Measurements from ENCODE around the gene KLHL29. TPM values are rescaled to one million over a fixed set of nuclear protein-coding genes. Genes with fewer than 3 reads are reported as not detected.
A peak's percentile ranks its signal among the peaks of the same experiment; 100 is the strongest.

Gene KLHL29
- total RNA-seq, 2 experiments from 2014 or later: 0.88 to 0.99 TPM

GRCh38 chr2:23491591-23492336 lies 106.8 kb downstream of the KLHL29 start:
- H3K4me1 Mint-ChIP-seq (ENCODE audit: low read depth): peaks cover 38% of the 10 kb centered on the region
- intact Hi-C loops (cut with micrococcal nuclease): no loop called here

GRCh38 chr2:23492337-23492675 lies 107.3 kb downstream of the KLHL29 start:
- ChIA-PET POLR2A (no interaction called here), CTCF (no interaction called here)
- Mint-ChIP-seq H3K4me3 (no peak overlapping the region), H3K27me3 (peaks cover 11% of the 10 kb centered on the region), H3K27ac (no peak overlapping the region), H3K4me1 (ENCODE audit: low read depth) (peaks cover 44% of the 10 kb centered on the region), H3K9me3 (no peaks in the 10 kb centered on the region), H3K36me3 (no peaks in the 10 kb centered on the region)
- no peak for DNase-seq
- intact Hi-C loops (cut with micrococcal nuclease): no loop called here

More at GRCh38 chr2:23491591-23492336, 106.8 kb downstream of the KLHL29 start:
- Mint-ChIP-seq H3K27me3 (peaks cover 10% of the 10 kb centered on the region), H3K4me3 (no peak overlapping the region), H3K9me3 (no peaks in the 10 kb centered on the region), H3K27ac (no peak overlapping the region), H3K36me3 (no peaks in the 10 kb centered on the region)
- ChIA-PET CTCF (no interaction called here), POLR2A (no interaction called here)
- no peak for DNase-seq

- Mint-ChIP-seq H3K27ac (no peak overlapping the region), H3K27me3 (peaks cover 11% of the 10 kb centered on the region), H3K4me3 (no peak overlapping the region), H3K36me3 (no peaks in the 10 kb centered on the region), H3K4me1 (ENCODE audit: low read depth) (peaks cover 50% of the 10 kb centered on the region), H3K9me3 (no peaks in the 10 kb centered on the region)
- POLR2A ChIA-PET: no interaction called here
- DNase-seq: no peak
- intact Hi-C loops (cut with micrococcal nuclease): no loop called here
- CTCF ChIA-PET: no interaction called here
Observed at GRCh38 chr2:23492921-23493320, 107.9 kb downstream of the KLHL29 start.

GRCh38 chr2:23493846-23494245 lies 108.9 kb downstream of the KLHL29 start:
- CTCF ChIA-PET: no interaction called here
- H3K9me3 Mint-ChIP-seq: no peaks in the 10 kb centered on the region
- POLR2A ChIA-PET: no interaction called here
- H3K27me3 Mint-ChIP-seq: peaks cover 11% of the 10 kb centered on the region
- peaks cover 41% of the 10 kb centered on the region for H3K4me1 Mint-ChIP-seq (ENCODE audit: low read depth)
- no peak overlapping the region for H3K27ac Mint-ChIP-seq
- intact Hi-C loops (cut with micrococcal nuclease): no loop called here
- no peak for DNase-seq
- no peak overlapping the region for H3K4me3 Mint-ChIP-seq
- no peaks in the 10 kb centered on the region for H3K36me3 Mint-ChIP-seq

- no peaks in the 10 kb centered on the region for H3K36me3 Mint-ChIP-seq
- peaks cover 38% of the 10 kb centered on the region for H3K4me1 Mint-ChIP-seq (ENCODE audit: low read depth)
- H3K27me3 Mint-ChIP-seq: peaks cover 11% of the 10 kb centered on the region
- ChIA-PET CTCF (no interaction called here), POLR2A (no interaction called here)
- DNase-seq: no peak
- intact Hi-C loops (cut with micrococcal nuclease): no loop called here
- H3K4me3 Mint-ChIP-seq: no peak overlapping the region
- H3K9me3 Mint-ChIP-seq: no peaks in the 10 kb centered on the region
- no peak overlapping the region for H3K27ac Mint-ChIP-seq
Observed at GRCh38 chr2:23494286-23494685, 109.3 kb downstream of the KLHL29 start.

- POLR2A ChIA-PET: no interaction called here
- no peak for DNase-seq
- no peaks in the 10 kb centered on the region for H3K36me3 Mint-ChIP-seq
- H3K27me3 Mint-ChIP-seq: peaks cover 11% of the 10 kb centered on the region
- no peak overlapping the region for H3K27ac Mint-ChIP-seq
- no peak overlapping the region for H3K4me3 Mint-ChIP-seq
- H3K4me1 Mint-ChIP-seq (ENCODE audit: low read depth): peaks cover 25% of the 10 kb centered on the region
- H3K9me3 Mint-ChIP-seq: no peaks in the 10 kb centered on the region
- intact Hi-C loops (cut with micrococcal nuclease): no loop called here
- CTCF ChIA-PET: no interaction called here
Observed at GRCh38 chr2:23495661-23496114, 110.7 kb downstream of the KLHL29 start.

- Mint-ChIP-seq H3K4me3 (no peak overlapping the region), H3K27ac (no peak overlapping the region), H3K27me3 (peaks cover 11% of the 10 kb centered on the region), H3K9me3 (no peaks in the 10 kb centered on the region), H3K36me3 (no peaks in the 10 kb centered on the region), H3K4me1 (ENCODE audit: low read depth) (peaks cover 25% of the 10 kb centered on the region)
- ChIA-PET CTCF (no interaction called here), POLR2A (no interaction called here)
- intact Hi-C loops (cut with micrococcal nuclease): no loop called here
- no peak for DNase-seq
Observed at GRCh38 chr2:23496456-23496855, 111.5 kb downstream of the KLHL29 start.

GRCh38 chr2:23497063-23497462 lies 112.1 kb downstream of the KLHL29 start:
- no peak overlapping the region for H3K27ac Mint-ChIP-seq
- CTCF ChIA-PET: no interaction called here

GRCh38 chr2:23497536-23497935 lies 112.6 kb downstream of the KLHL29 start:
- CTCF ChIA-PET: no interaction called here

More at GRCh38 chr2:23497063-23497462, 112.1 kb downstream of the KLHL29 start:
- Mint-ChIP-seq H3K4me1 (ENCODE audit: low read depth) (peaks cover 25% of the 10 kb centered on the region), H3K27me3 (peaks cover 5% of the 10 kb centered on the region), H3K9me3 (no peaks in the 10 kb centered on the region), H3K36me3 (no peaks in the 10 kb centered on the region), H3K4me3 (no peak overlapping the region)
- peak; percentile 72 for DNase-seq
- intact Hi-C loops (cut with micrococcal nuclease): loop anchor here (1.0 kb wide), 1 partner anchor 8 kb away; no protein-coding TSS in a partner anchor
- POLR2A ChIA-PET: no interaction called here

GRCh38 chr2:23498943-23499342 lies 114.0 kb downstream of the KLHL29 start:
- intact Hi-C loops (cut with micrococcal nuclease): no loop called here
- no peaks in the 10 kb centered on the region for H3K9me3 Mint-ChIP-seq
- no peaks in the 10 kb centered on the region for H3K36me3 Mint-ChIP-seq
- DNase-seq: no peak
- peaks cover 2% of the 10 kb centered on the region for H3K27me3 Mint-ChIP-seq
- H3K27ac Mint-ChIP-seq: no peak overlapping the region
- H3K4me1 Mint-ChIP-seq (ENCODE audit: low read depth): peaks cover 25% of the 10 kb centered on the region
- POLR2A ChIA-PET: no interaction called here
- CTCF ChIA-PET: no interaction called here
- H3K4me3 Mint-ChIP-seq: no peak overlapping the region

More at GRCh38 chr2:23497536-23497935, 112.6 kb downstream of the KLHL29 start:
- no peaks in the 10 kb centered on the region for H3K9me3 Mint-ChIP-seq
- H3K4me3 Mint-ChIP-seq: no peak overlapping the region
- no peaks in the 10 kb centered on the region for H3K36me3 Mint-ChIP-seq
- no peak for DNase-seq
- peaks cover 4% of the 10 kb centered on the region for H3K27me3 Mint-ChIP-seq
- POLR2A ChIA-PET: no interaction called here
- intact Hi-C loops (cut with micrococcal nuclease): loop anchor here (1.0 kb wide), 1 partner anchor 8 kb away; no protein-coding TSS in a partner anchor
- H3K27ac Mint-ChIP-seq: no peak overlapping the region
- peaks cover 25% of the 10 kb centered on the region for H3K4me1 Mint-ChIP-seq (ENCODE audit: low read depth)

- H3K4me1 Mint-ChIP-seq (ENCODE audit: low read depth): peaks cover 25% of the 10 kb centered on the region
Observed at GRCh38 chr2:23499439-23499838, 114.5 kb downstream of the KLHL29 start.

GRCh38 chr2:23500836-23501235 lies 115.9 kb downstream of the KLHL29 start:
- no peak for DNase-seq
- peaks cover 20% of the 10 kb centered on the region for H3K4me1 Mint-ChIP-seq (ENCODE audit: low read depth)
- ChIA-PET POLR2A (no interaction called here), CTCF (no interaction called here)
- H3K27me3 Mint-ChIP-seq: peaks cover 2% of the 10 kb centered on the region
- H3K9me3 Mint-ChIP-seq: no peaks in the 10 kb centered on the region
- no peak overlapping the region for H3K27ac Mint-ChIP-seq
- intact Hi-C loops (cut with micrococcal nuclease): no loop called here
- H3K36me3 Mint-ChIP-seq: no peaks in the 10 kb centered on the region
- no peak overlapping the region for H3K4me3 Mint-ChIP-seq

More at GRCh38 chr2:23499439-23499838, 114.5 kb downstream of the KLHL29 start:
- peaks cover 2% of the 10 kb centered on the region for H3K27me3 Mint-ChIP-seq
- POLR2A ChIA-PET: no interaction called here
- H3K4me3 Mint-ChIP-seq: no peak overlapping the region
- DNase-seq: no peak
- H3K9me3 Mint-ChIP-seq: no peaks in the 10 kb centered on the region
- intact Hi-C loops (cut with micrococcal nuclease): no loop called here
- H3K27ac Mint-ChIP-seq: no peak overlapping the region
- H3K36me3 Mint-ChIP-seq: no peaks in the 10 kb centered on the region
- CTCF ChIA-PET: no interaction called here

GRCh38 chr2:23502096-23502495 lies 117.1 kb downstream of the KLHL29 start:
- DNase-seq: no peak
- ChIA-PET POLR2A (no interaction called here), CTCF (no interaction called here)
- H3K4me3 Mint-ChIP-seq: no peak overlapping the region
- H3K4me1 Mint-ChIP-seq (ENCODE audit: low read depth): peaks cover 8% of the 10 kb centered on the region
- intact Hi-C loops (cut with micrococcal nuclease): no loop called here
- H3K27me3 Mint-ChIP-seq: peaks cover 2% of the 10 kb centered on the region
- H3K36me3 Mint-ChIP-seq: no peaks in the 10 kb centered on the region
- H3K9me3 Mint-ChIP-seq: no peaks in the 10 kb centered on the region
- no peak overlapping the region for H3K27ac Mint-ChIP-seq

Data from activated CD4-positive, alpha-beta memory T cell treated with anti-CD3 and anti-CD28 coated beads for 36 hours (primary cell).